ENCODE data around the gene RASGEF1C.

The RASGEF1C gene

GRCh38 chr5:180121826-180122413 lies 87.1 kb downstream of the RASGEF1C start:
- TF ChIP-seq CTCF (IDR thresholded peaks at IDR 0.05; ENCODE audit: low read depth, low read length), result no peak
- no peak overlapping the region for H3K4me3 ChIP-seq (ENCODE audit: low read depth, low read length)

GRCh38 chr5:180120237-180121101 lies 88.5 kb downstream of the RASGEF1C start:
- H3K4me3 ChIP-seq (ENCODE audit: low read depth, low read length), result no peak overlapping the region
- no peak for TF ChIP-seq CTCF (IDR thresholded peaks at IDR 0.05; ENCODE audit: low read depth, low read length)

GRCh38 chr5:180119903-180120236 lies 89.1 kb downstream of the RASGEF1C start:
- TF ChIP-seq CTCF (IDR thresholded peaks at IDR 0.05; ENCODE audit: low read depth, low read length), result no peak

GRCh38 chr5:180119031-180119902 lies 89.7 kb downstream of the RASGEF1C start:
- no peak for TF ChIP-seq CTCF (IDR thresholded peaks at IDR 0.05; ENCODE audit: low read depth, low read length)
- no peak overlapping the region for H3K4me3 ChIP-seq (ENCODE audit: low read depth, low read length)

More at GRCh38 chr5:180119903-180120236, 89.1 kb downstream of the RASGEF1C start:
- H3K4me3 ChIP-seq (ENCODE audit: low read depth, low read length), result no peak overlapping the region

GRCh38 chr5:180118391-180118791 lies 90.6 kb downstream of the RASGEF1C start:
- TF ChIP-seq CTCF (IDR thresholded peaks at IDR 0.05; ENCODE audit: low read depth, low read length), result no peak

GRCh38 chr5:180117000-180117725 lies 91.8 kb downstream of the RASGEF1C start:
- no peak for TF ChIP-seq CTCF (IDR thresholded peaks at IDR 0.05; ENCODE audit: low read depth, low read length)
- no peak overlapping the region for H3K4me3 ChIP-seq (ENCODE audit: low read depth, low read length)

More at GRCh38 chr5:180118391-180118791, 90.6 kb downstream of the RASGEF1C start:
- no peak overlapping the region for H3K4me3 ChIP-seq (ENCODE audit: low read depth, low read length)
